ENCODE data around the gene CACNG3. TPM values are rescaled to one million over a fixed set of nuclear protein-coding genes. Genes with fewer than 3 reads are reported as not detected.

The CACNG3 gene
- total RNA-seq, 3 donors from 2014 or later (not counting 1 experiment from before 2014, with no cell fraction given), result not detected

DNA sequence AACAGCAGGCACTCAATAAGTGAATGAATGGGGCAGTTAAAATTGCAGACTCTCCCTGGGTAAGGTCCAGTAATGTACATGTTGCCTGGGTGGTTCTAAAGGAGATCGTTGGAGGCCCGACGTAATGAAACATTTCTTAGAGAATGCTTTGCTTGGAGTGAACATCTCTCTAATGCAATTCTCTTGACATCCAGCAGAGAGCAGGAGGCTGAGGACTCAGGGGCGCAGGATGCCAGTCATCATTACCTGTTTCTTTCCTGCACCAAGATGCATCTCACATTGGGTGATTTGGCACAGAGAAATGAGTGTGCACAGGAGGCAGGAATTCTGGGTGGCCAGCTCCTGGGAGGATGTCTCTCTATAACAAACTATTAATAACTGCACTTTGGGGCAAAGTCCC is 152.9 kb downstream of the CACNG3 start:
- no peak overlapping the region for H3K27ac Mint-ChIP-seq
- H3K4me3 Mint-ChIP-seq, result no peak overlapping the region
- peaks cover 6 to 9% of the 10 kb centered on the region in 2 donors for H3K27me3 Mint-ChIP-seq (ENCODE audit: low read depth in 2 of 2)
- intact Hi-C loops (cut with micrococcal nuclease), result no loop called here
- H3K4me3 ChIP-seq (ENCODE audit: low read length), result no peak overlapping the region
- TF ChIP-seq, protein P1, sequence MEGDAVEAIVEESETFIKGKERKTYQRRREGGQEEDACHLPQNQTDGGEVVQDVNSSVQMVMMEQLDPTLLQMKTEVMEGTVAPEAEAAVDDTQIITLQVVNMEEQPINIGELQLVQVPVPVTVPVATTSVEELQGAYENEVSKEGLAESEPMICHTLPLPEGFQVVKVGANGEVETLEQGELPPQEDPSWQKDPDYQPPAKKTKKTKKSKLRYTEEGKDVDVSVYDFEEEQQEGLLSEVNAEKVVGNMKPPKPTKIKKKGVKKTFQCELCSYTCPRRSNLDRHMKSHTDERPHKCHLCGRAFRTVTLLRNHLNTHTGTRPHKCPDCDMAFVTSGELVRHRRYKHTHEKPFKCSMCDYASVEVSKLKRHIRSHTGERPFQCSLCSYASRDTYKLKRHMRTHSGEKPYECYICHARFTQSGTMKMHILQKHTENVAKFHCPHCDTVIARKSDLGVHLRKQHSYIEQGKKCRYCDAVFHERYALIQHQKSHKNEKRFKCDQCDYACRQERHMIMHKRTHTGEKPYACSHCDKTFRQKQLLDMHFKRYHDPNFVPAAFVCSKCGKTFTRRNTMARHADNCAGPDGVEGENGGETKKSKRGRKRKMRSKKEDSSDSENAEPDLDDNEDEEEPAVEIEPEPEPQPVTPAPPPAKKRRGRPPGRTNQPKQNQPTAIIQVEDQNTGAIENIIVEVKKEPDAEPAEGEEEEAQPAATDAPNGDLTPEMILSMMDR (IDR thresholded peaks at IDR 0.05), result no peak
- H3K9me3 Mint-ChIP-seq, result no peaks in the 10 kb centered on the region
- no peaks in the 10 kb centered on the region for H3K36me3 Mint-ChIP-seq
- 79% methylated on average over 4 of the region's 4 CpGs for WGBS (ENCODE audit: insufficient coverage)
- no peaks in the 10 kb centered on the region for H3K36me3 ChIP-seq (ENCODE audit: control insufficient read depth, insufficient read depth, low read length)
- H3K9me3 ChIP-seq (ENCODE audit: control insufficient read depth, insufficient read depth, low read length), result no peaks in the 10 kb centered on the region
- no peaks in the 10 kb centered on the region for H3K4me1 Mint-ChIP-seq
- H3K27me3 ChIP-seq (ENCODE audit: control insufficient read depth, insufficient read depth, low read length), result no peaks in the 10 kb centered on the region
- H3K4me1 ChIP-seq (ENCODE audit: control insufficient read depth, insufficient read depth, low read length), result no peaks in the 10 kb centered on the region
- no peak overlapping the region for H3K27ac ChIP-seq (ENCODE audit: low read length)
- no peak for ATAC-seq
- DNase-seq, result no peak
